Loucy (cell line): ENCODE data around the gene TNFRSF8.
"Not testable (repeated sequence)": the region's sequence is repeated elsewhere in the genome, so short reads cannot be mapped to it uniquely, and the experiment has no call there.

Experiments
- H2AFZ ChIP-seq: fragments of 200-600 bp; sonication (generic); 2 replicates; pipeline ENCODE4 v1.6.0; 2016; ENCODE audit warnings: antibody characterized with exemption, mild to moderate bottlenecking, low read length, moderate library complexity
- H3F3A ChIP-seq: fragments of 200-600 bp; 2 replicates; pipeline ENCODE4 v1.6.0; 2016; ENCODE audit warnings: antibody characterized with exemption, low read depth, mild to moderate bottlenecking
- H3K27me3 ChIP-seq: fragments of 200-600 bp; sonication (generic); 2 replicates; pipeline ENCODE4 v1.6.1; 2014; ENCODE audit warnings: low read length, mild to moderate bottlenecking; ENCODE audit not compliant: insufficient read depth, poor library complexity, severe bottlenecking
- H3K36me3 ChIP-seq: fragments of 200-600 bp; sonication (generic); 2 replicates; pipeline ENCODE4 v1.6.1; 2016; ENCODE audit warnings: low read length; ENCODE audit not compliant: insufficient read depth
- H3K4me1 ChIP-seq: fragments of 200-600 bp; sonication (generic); 2 replicates; pipeline ENCODE4 v1.5.1; 2014; ENCODE audit warnings: low read length, mild to moderate bottlenecking; ENCODE audit not compliant: insufficient read depth, poor library complexity, severe bottlenecking
- H3K4me2 ChIP-seq: fragments of 200-600 bp; sonication (generic); 2 replicates; pipeline ENCODE4 v1.6.0; 2014; ENCODE audit warnings: antibody characterized with exemption, low read length, low read depth, mild to moderate bottlenecking; ENCODE audit not compliant: poor library complexity, severe bottlenecking
- H3K4me3 ChIP-seq: fragments of 200-600 bp; sonication (generic); 2 replicates; pipeline ENCODE4 v1.5.1; 2014; ENCODE audit warnings: low read length, mild to moderate bottlenecking, mixed read lengths; ENCODE audit not compliant: poor library complexity, severe bottlenecking
- H3K79me2 ChIP-seq: fragments of 200-600 bp; sonication (generic); 2 replicates; pipeline ENCODE4 v1.6.1; 2014; ENCODE audit warnings: low read length; ENCODE audit not compliant: insufficient read depth
- H3K9ac ChIP-seq: fragments of 200-600 bp; sonication (generic); 2 replicates; pipeline ENCODE4 v1.6.0; 2014; ENCODE audit warnings: mild to moderate bottlenecking, low read depth, low read length, moderate library complexity; ENCODE audit not compliant: poor library complexity, severe bottlenecking
- H3K9me2 ChIP-seq: fragments of 200-600 bp; sonication (generic); replicated peaks from 2 replicates; pipeline ENCODE4 v1.6.1; 2016; ENCODE audit warnings: low read depth, low read length, mixed read lengths
- H3K9me3 ChIP-seq: fragments of 200-600 bp; sonication (generic); 2 replicates; pipeline ENCODE4 v1.6.1; 2014; ENCODE audit warnings: mild to moderate bottlenecking, antibody characterized with exemption, low read length, low read depth; ENCODE audit not compliant: insufficient read depth
- H4K20me1 ChIP-seq: fragments of 200-600 bp; sonication (generic); 2 replicates; pipeline ENCODE4 v1.6.0; 2014; ENCODE audit warnings: antibody characterized with exemption, low read length, mild to moderate bottlenecking; ENCODE audit not compliant: insufficient read depth, poor library complexity, severe bottlenecking
- EZH2phosphoT487 ChIP-seq: fragments of 200-600 bp; IDR thresholded peaks from 2 replicates; pipeline ENCODE4 v1.6.1; 2018; ENCODE audit warnings: antibody characterized with exemption, mild to moderate bottlenecking, moderate library complexity, borderline replicate concordance
- TF ChIP-seq, protein P1 (sequence below): fragments of 200-600 bp; sonication (generic); conservative IDR thresholded peaks from 2 replicates; pipeline ENCODE4 v1.5.1; 2014; ENCODE audit warnings: mild to moderate bottlenecking, antibody characterized with exemption, low read length

Gene TNFRSF8

DNA sequence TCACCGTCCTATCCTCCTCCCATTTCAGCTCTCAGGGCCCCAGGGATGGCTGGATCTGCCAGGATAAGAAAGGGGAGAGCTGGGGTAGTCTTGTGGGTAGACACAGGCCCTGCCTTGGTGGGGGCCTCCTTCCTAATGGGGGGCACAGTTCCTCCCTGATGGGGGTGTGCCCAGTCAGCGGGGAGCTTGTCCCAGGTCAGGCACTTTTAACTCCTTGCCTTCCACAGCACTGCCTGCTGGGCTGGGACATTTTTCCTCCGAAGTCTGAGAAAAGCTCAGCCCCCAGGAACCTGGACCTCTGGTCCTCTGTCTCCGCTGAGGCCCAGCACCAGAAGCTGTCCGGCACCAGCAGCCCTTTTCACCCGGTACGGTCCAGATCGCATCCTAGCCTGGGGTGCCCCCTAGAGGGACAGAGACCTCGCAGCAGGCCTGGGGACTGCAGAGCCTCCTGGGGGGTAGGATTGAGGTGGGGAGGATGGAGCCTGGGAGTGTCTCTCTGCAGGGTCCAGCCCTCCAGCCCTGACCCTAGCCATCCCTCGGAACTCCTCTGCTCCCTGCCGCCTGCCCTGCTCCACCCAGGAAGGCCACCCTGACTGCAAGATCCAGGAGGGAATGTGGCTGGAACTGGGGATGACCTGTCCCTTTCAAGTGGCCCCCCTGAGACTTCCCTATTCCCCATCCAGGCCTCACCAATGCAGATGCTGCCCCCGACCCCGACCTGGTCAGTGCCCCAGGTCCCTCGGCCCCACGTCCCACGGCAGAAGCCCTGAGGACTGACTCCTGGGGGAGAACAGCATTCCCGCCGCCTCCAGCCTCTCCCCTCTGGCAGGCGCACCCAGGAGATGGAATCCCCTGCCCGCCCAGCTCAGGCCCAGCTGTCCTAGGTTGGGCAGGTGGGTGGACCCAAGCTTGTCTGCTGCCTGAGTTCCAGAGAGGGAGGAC is 31.8 kb upstream of the TNFRSF8 start:
- no peaks in the 10 kb centered on the region for H3K36me3 ChIP-seq

DNA sequence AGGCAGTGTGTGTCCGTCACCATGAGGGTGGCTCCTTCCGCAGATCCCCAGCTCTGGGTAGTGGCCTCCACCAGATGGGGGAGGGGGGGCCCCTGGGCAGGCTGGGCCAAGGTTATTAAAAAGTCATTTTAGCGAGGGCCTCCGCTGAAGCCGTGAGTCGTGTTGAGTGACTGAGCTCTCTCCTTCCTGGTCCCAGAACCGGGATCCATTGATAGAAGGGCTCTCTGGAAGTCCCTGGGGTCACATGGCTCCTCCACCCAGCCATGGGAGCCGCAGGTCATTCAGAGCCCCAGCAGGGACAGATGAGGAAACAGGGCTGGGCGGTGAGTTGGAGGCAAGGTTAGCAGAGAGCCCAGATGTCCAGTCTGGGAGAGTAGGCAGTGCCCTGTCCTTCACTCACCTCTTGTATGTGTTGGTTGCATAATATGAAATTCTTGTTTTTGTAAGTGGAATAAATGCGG is 30.9 kb upstream of the TNFRSF8 start:
- Histone ChIP-seq H3F3A (no peaks in the 10 kb centered on the region), H2AFZ (no peak overlapping the region), H3K79me2 (no peaks in the 10 kb centered on the region), H3K27me3 (no peaks in the 10 kb centered on the region), H3K9ac (no peak overlapping the region), H3K36me3 (no peaks in the 10 kb centered on the region), H3K9me2 (no peaks in the 10 kb centered on the region), H3K4me1 (no peaks in the 10 kb centered on the region), H3K9me3 (no peaks in the 10 kb centered on the region), H3K4me3 (no peak overlapping the region), H4K20me1 (no peaks in the 10 kb centered on the region), H3K4me2 (no peak overlapping the region)
- no peak for TF ChIP-seq EZH2phosphoT487
- TF ChIP-seq, protein P1, sequence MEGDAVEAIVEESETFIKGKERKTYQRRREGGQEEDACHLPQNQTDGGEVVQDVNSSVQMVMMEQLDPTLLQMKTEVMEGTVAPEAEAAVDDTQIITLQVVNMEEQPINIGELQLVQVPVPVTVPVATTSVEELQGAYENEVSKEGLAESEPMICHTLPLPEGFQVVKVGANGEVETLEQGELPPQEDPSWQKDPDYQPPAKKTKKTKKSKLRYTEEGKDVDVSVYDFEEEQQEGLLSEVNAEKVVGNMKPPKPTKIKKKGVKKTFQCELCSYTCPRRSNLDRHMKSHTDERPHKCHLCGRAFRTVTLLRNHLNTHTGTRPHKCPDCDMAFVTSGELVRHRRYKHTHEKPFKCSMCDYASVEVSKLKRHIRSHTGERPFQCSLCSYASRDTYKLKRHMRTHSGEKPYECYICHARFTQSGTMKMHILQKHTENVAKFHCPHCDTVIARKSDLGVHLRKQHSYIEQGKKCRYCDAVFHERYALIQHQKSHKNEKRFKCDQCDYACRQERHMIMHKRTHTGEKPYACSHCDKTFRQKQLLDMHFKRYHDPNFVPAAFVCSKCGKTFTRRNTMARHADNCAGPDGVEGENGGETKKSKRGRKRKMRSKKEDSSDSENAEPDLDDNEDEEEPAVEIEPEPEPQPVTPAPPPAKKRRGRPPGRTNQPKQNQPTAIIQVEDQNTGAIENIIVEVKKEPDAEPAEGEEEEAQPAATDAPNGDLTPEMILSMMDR: no peak

More for the DNA sequence above, 31.8 kb upstream of the TNFRSF8 start:
- Histone ChIP-seq H3K79me2 (no peaks in the 10 kb centered on the region), H4K20me1 (no peaks in the 10 kb centered on the region), H3K27me3 (no peaks in the 10 kb centered on the region), H3K9ac (no peak overlapping the region), H3F3A (no peaks in the 10 kb centered on the region), H2AFZ (no peak overlapping the region), H3K4me1 (no peaks in the 10 kb centered on the region), H3K9me2 (no peaks in the 10 kb centered on the region), H3K4me2 (no peak overlapping the region), H3K9me3 (no peaks in the 10 kb centered on the region), H3K4me3 (no peak overlapping the region)
- TF ChIP-seq, protein P1: peak; percentile 70
- no peak for TF ChIP-seq EZH2phosphoT487

DNA sequence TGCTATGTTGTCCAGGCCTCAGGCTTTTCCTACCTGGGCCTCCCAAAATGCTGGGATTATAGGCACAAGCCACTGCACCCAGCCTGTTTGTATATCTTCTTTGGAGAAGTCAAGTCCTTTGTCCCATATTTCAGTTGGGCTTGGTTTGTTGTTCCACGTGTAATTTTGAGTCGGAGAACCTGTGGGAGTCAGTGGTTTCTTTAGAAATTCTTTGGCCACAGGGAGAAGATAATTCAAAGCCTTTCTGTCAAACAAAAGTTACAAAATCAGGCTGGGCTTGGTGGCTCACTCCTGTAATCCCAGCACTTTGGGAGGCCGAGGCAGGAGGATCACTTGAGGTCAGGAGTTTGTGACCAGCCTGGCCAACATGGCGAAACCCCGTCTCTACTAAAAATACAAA is 29.7 kb upstream of the TNFRSF8 start:
- H3K79me2 ChIP-seq, H3K9ac ChIP-seq, H3K4me1 ChIP-seq, H3K9me2 ChIP-seq, H3K4me2 ChIP-seq, H3K4me3 ChIP-seq, H3F3A ChIP-seq, H3K9me3 ChIP-seq, H4K20me1 ChIP-seq, H3K27me3 ChIP-seq, H3K36me3 ChIP-seq, H2AFZ ChIP-seq: not testable (repeated sequence)
